H9 (cell line): ENCODE measurements around the gene APC. TPM values are rescaled to one million over a fixed set of nuclear protein-coding genes. Genes with fewer than 3 reads are reported as not detected.

Experiments used
- DNase-seq: peaks from one replicate; pipeline ENCODE4 v3.0.0-alpha.2; 2017
- H2AFZ ChIP-seq: one replicate; pipeline ENCODE4 v1.6.1; 2013; ENCODE audit warnings: mild to moderate bottlenecking, low read length, control low read depth, moderate library complexity
- H2AK5ac ChIP-seq: 2 replicates; pipeline ENCODE4 v1.6.1; 2013; ENCODE audit warnings: low read length, control low read depth, mixed read lengths; ENCODE audit not compliant: insufficient read length
- H2BK120ac ChIP-seq: one replicate; pipeline ENCODE4 v1.6.1; 2013; ENCODE audit warnings: low read depth, mild to moderate bottlenecking, low read length, control low read depth, inconsistent platforms; ENCODE audit not compliant: poor library complexity, severe bottlenecking
- H2BK12ac ChIP-seq: 2 replicates; pipeline ENCODE4 v1.6.1; 2013; ENCODE audit warnings: low read length, control low read depth, mixed read lengths, low read depth; ENCODE audit not compliant: insufficient read length
- H2BK15ac ChIP-seq: 2 replicates; pipeline ENCODE4 v1.6.1; 2013; ENCODE audit warnings: low read depth, low read length, control low read depth
- H2BK20ac ChIP-seq: one replicate; pipeline ENCODE4 v1.6.1; 2013; ENCODE audit warnings: low read depth, mild to moderate bottlenecking, low read length, control low read depth, inconsistent platforms; ENCODE audit not compliant: poor library complexity, severe bottlenecking
- H2BK5ac ChIP-seq: 2 replicates; pipeline ENCODE4 v1.6.1; 2013; ENCODE audit warnings: low read length, control low read depth, mixed read lengths; ENCODE audit not compliant: insufficient read length
- H3K14ac ChIP-seq: 2 replicates; pipeline ENCODE4 v1.6.1; 2013; ENCODE audit warnings: low read length, control low read depth; ENCODE audit not compliant: insufficient read depth
- H3K18ac ChIP-seq: 2 replicates; pipeline ENCODE4 v1.6.1; 2013; ENCODE audit warnings: low read depth, mild to moderate bottlenecking, mixed read lengths, low read length, control low read depth; ENCODE audit not compliant: insufficient read length
- H3K23ac ChIP-seq: 2 replicates; pipeline ENCODE4 v1.6.1; 2013; ENCODE audit warnings: low read length, control low read depth, mixed read lengths, low read depth; ENCODE audit not compliant: insufficient read length
- H3K23me2 ChIP-seq: 2 replicates; pipeline ENCODE4 v1.6.1; 2013; ENCODE audit warnings: low read depth, mild to moderate bottlenecking, mixed read lengths, low read length, control low read depth; ENCODE audit not compliant: insufficient read length, poor library complexity, severe bottlenecking
- H3K27ac ChIP-seq: 2 replicates; pipeline ENCODE4 v1.5.1; 2013; ENCODE audit warnings: low read length, control low read depth, mixed read lengths, low read depth; ENCODE audit not compliant: insufficient read length
- H3K27me3 ChIP-seq: 2 replicates; pipeline ENCODE4 v1.6.1; 2013; ENCODE audit warnings: low read length, control low read depth, inconsistent platforms; ENCODE audit not compliant: insufficient read depth
- H3K4ac ChIP-seq: 2 replicates; pipeline ENCODE4 v1.6.1; 2013; ENCODE audit warnings: low read depth, mild to moderate bottlenecking, control low read depth, inconsistent platforms, low read length, moderate library complexity
- H3K4me1 ChIP-seq: 2 replicates; pipeline ENCODE4 v1.6.1; 2013; ENCODE audit warnings: low read length, control low read depth, inconsistent platforms; ENCODE audit not compliant: insufficient read depth
- H3K4me2 ChIP-seq: 2 replicates; pipeline ENCODE4 v1.6.1; 2013; ENCODE audit warnings: low read length, control low read depth, mixed read lengths; ENCODE audit not compliant: insufficient read length, insufficient read depth
- H3K56ac ChIP-seq: 2 replicates; pipeline ENCODE4 v1.6.1; 2013; ENCODE audit warnings: low read depth, mild to moderate bottlenecking, mixed read lengths, low read length, control low read depth; ENCODE audit not compliant: insufficient read length
- H3K79me1 ChIP-seq: 2 replicates; pipeline ENCODE4 v1.6.1; 2013; ENCODE audit warnings: low read depth, mild to moderate bottlenecking, moderate library complexity, low read length, control low read depth, inconsistent platforms; ENCODE audit not compliant: insufficient read depth, poor library complexity, severe bottlenecking
- H3K79me2 ChIP-seq: 2 replicates; pipeline ENCODE4 v1.6.1; 2013; ENCODE audit warnings: low read length, control low read depth, inconsistent platforms; ENCODE audit not compliant: insufficient read depth
- H3K9ac ChIP-seq: 2 replicates; pipeline ENCODE4 v1.6.1; 2013; ENCODE audit warnings: low read length, control low read depth, mixed read lengths; ENCODE audit not compliant: insufficient read length; ENCODE audit errors: extremely low read depth
- H3K9me3 ChIP-seq: one replicate; pipeline ENCODE4 v1.6.1; 2013; ENCODE audit warnings: low read depth, low read length, inconsistent platforms; ENCODE audit not compliant: control insufficient read depth
- H3T11ph ChIP-seq: one replicate; pipeline ENCODE4 v1.6.1; 2013; ENCODE audit warnings: mild to moderate bottlenecking, low read length, control low read depth, inconsistent platforms
- H4K20me1 ChIP-seq: one replicate; pipeline ENCODE4 v1.6.1; 2013; ENCODE audit not compliant: control insufficient read depth, insufficient read length, insufficient read depth
- H4K5ac ChIP-seq: 2 replicates; pipeline ENCODE4 v1.6.1; 2013; ENCODE audit warnings: low read depth, mild to moderate bottlenecking, mixed read lengths, low read length, control low read depth; ENCODE audit not compliant: insufficient read length
- H4K8ac ChIP-seq: replicated peaks from 2 replicates; pipeline ENCODE4 v1.6.1; 2013; ENCODE audit warnings: low read length, control low read depth, mixed read lengths, low read depth; ENCODE audit not compliant: insufficient read length
- H4K91ac ChIP-seq: 2 replicates; pipeline ENCODE4 v1.6.1; 2013; ENCODE audit warnings: low read depth, mild to moderate bottlenecking, moderate library complexity, mixed read lengths, low read length, control low read depth; ENCODE audit not compliant: insufficient read length
- H3K27ac Mint-ChIP-seq, 3 experiments: 2 replicates in 2 of 3; 3 replicates in 1 of 3; pipeline ENCODE4 v1.8.0; 2020 to 2021; ENCODE audit warnings: mixed read lengths in 3 of 3, mild to moderate bottlenecking in 1 of 3, moderate library complexity in 1 of 3
- H3K27me3 Mint-ChIP-seq: 2 replicates; pipeline ENCODE4 v1.8.0; 2021; ENCODE audit warnings: low read depth, mild to moderate bottlenecking, moderate library complexity, mixed read lengths
- H3K36me3 Mint-ChIP-seq, 3 experiments: 2 replicates in 2 of 3; 3 replicates in 1 of 3; pipeline ENCODE4 v1.8.0; 2020 to 2021; ENCODE audit warnings: low read depth in 3 of 3, mixed read lengths in 3 of 3; ENCODE audit not compliant: insufficient read depth in 1 of 3
- H3K4me1 Mint-ChIP-seq, 2 experiments: 2 replicates each; pipeline ENCODE4 v1.8.0; 2020; ENCODE audit warnings: mixed read lengths in 2 of 2
- H3K4me3 Mint-ChIP-seq, 2 experiments: 2 replicates in 1 of 2; 3 replicates in 1 of 2; pipeline ENCODE4 v1.8.0; 2020 to 2021; ENCODE audit warnings: mild to moderate bottlenecking in 2 of 2, mixed read lengths in 2 of 2, moderate library complexity in 1 of 2
- H3K9me3 Mint-ChIP-seq, 2 experiments: 2 replicates in 1 of 2; 3 replicates in 1 of 2; pipeline ENCODE4 v1.8.0; 2020; ENCODE audit warnings: mild to moderate bottlenecking in 2 of 2, mixed read lengths in 2 of 2, moderate library complexity in 1 of 2
- WGBS: extraction: QIAGEN DNeasy Blood & Tissue Kit; methylation state at CpG from one replicate; pipeline ENCODE4 v1.1.7; 2013; ENCODE audit warnings: missing lambda C conversion rate, low lambda C conversion rate, mixed read lengths; ENCODE audit not compliant: insufficient read length; ENCODE audit errors: extremely low coverage; 5-methylcytosine and 5-hydroxymethylcytosine counted together
- total RNA-seq: library from RNA; stranded (reverse); gene quantifications from 2 replicates; pipeline ENCODE4 v1.2.1, GENCODE V29; 2021
- TF ChIP-seq, protein P1 (sequence below): fragments of 200-600 bp; sonication (generic); conservative IDR thresholded peaks from 3 replicates; pipeline ENCODE4 v1.8.0; 2021; ENCODE audit warnings: antibody characterized with exemption, mild to moderate bottlenecking

Gene APC
- total RNA-seq, 1 experiment from 2014 or later, result 29.3 TPM

DNA sequence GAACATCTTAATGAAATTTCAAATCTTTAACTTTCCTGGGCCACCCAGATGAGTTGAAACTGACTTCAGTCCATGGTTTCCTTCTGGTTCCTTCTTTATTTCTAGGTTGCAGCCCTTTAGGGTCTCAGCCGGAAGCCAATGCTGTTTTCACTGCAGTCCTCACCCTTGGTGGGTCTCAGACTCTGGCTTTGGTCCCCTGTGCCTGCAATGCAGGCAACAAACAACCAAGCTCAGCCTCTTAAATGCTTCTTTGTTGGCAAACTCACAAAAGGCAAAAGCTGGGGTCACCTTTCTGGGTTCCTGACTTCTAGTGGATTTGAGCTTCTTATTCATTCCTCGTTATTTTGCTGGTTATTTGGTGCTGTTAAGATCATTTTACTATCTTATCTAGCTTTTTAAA is 19.3 kb upstream of the APC start:
- H3K9me3 ChIP-seq, result no peaks in the 10 kb centered on the region
- H3K23me2 ChIP-seq, result no peaks in the 10 kb centered on the region
- TF ChIP-seq, protein P1, sequence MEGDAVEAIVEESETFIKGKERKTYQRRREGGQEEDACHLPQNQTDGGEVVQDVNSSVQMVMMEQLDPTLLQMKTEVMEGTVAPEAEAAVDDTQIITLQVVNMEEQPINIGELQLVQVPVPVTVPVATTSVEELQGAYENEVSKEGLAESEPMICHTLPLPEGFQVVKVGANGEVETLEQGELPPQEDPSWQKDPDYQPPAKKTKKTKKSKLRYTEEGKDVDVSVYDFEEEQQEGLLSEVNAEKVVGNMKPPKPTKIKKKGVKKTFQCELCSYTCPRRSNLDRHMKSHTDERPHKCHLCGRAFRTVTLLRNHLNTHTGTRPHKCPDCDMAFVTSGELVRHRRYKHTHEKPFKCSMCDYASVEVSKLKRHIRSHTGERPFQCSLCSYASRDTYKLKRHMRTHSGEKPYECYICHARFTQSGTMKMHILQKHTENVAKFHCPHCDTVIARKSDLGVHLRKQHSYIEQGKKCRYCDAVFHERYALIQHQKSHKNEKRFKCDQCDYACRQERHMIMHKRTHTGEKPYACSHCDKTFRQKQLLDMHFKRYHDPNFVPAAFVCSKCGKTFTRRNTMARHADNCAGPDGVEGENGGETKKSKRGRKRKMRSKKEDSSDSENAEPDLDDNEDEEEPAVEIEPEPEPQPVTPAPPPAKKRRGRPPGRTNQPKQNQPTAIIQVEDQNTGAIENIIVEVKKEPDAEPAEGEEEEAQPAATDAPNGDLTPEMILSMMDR, result no peak
- H3K18ac ChIP-seq, result no peak overlapping the region
- Mint-ChIP-seq H3K9me3 (no peaks in the 10 kb centered on the region), H3K4me3 (no peak overlapping the region), H3K27me3 (no peaks in the 10 kb centered on the region), H3K27ac (peak overlapping the region; percentile 12 to 60 (median 19); a peak in 4 of 7 replicates), H3K4me1 (peaks cover 16 to 17% of the 10 kb centered on the region in 2 experiments), H3K36me3 (no peaks in the 10 kb centered on the region)
- no peak overlapping the region for H2AFZ ChIP-seq
- no peak overlapping the region for H2BK5ac ChIP-seq
- peaks cover 6% of the 10 kb centered on the region for H3K79me1 ChIP-seq
- peaks cover 4% of the 10 kb centered on the region; the same call in 1 of the 2 replicates for H3K4me1 ChIP-seq
- no peaks in the 10 kb centered on the region for H3K27me3 ChIP-seq
- H2BK120ac ChIP-seq, result no peak overlapping the region
- no peak overlapping the region for H3K56ac ChIP-seq
- no peak overlapping the region for H4K91ac ChIP-seq
- WGBS, result no CpG with 5 or more reads among the region's 2 CpGs
- no peak overlapping the region for H3K23ac ChIP-seq
- no peak overlapping the region for H4K5ac ChIP-seq
- no peak overlapping the region for H3K14ac ChIP-seq
- no peak overlapping the region for H3K4me2 ChIP-seq
- H4K8ac ChIP-seq, result no peak overlapping the region
- no peak overlapping the region for H3T11ph ChIP-seq
- H2BK15ac ChIP-seq, result no peak overlapping the region
- H4K20me1 ChIP-seq, result no peaks in the 10 kb centered on the region
- no peak overlapping the region for H2BK12ac ChIP-seq
- H3K9ac ChIP-seq, result no peak overlapping the region
- no peak overlapping the region for H2AK5ac ChIP-seq
- no peak overlapping the region for H2BK20ac ChIP-seq
- H3K4ac ChIP-seq, result no peak overlapping the region
- DNase-seq, result no peak
- no peak overlapping the region for H3K27ac ChIP-seq
- H3K79me2 ChIP-seq, result peaks cover 11% of the 10 kb centered on the region; the same call in 1 of the 2 replicates
